ENCODE results near the gene LPCAT1. TPM values are rescaled to one million over a fixed set of nuclear protein-coding genes. Genes with fewer than 3 reads are reported as not detected.

The LPCAT1 gene
- total RNA-seq, 1 donor from 2014 or later = 74.8 TPM

- Mint-ChIP-seq H3K4me1 (peaks cover 9% of the 10 kb centered on the region), H3K36me3 (peaks cover 2% of the 10 kb centered on the region), H3K27ac (no peak overlapping the region), H3K4me3 (no peak overlapping the region), H3K27me3 (ENCODE audit: low read depth) (no peaks in the 10 kb centered on the region), H3K9me3 (no peaks in the 10 kb centered on the region)
- no peak for DNase-seq (ENCODE audit: low spot score in 2 of 2, unreplicated experiment in 2 of 2)
- TF ChIP-seq CTCF (IDR thresholded peaks at IDR 0.05; ENCODE audit: unreplicated experiment) = no peak
Measured at GRCh38 chr5:1499851-1500250, 23.9 kb downstream of the LPCAT1 start.

- no peak overlapping the region for H3K4me3 Mint-ChIP-seq
- no peak for DNase-seq (ENCODE audit: low spot score in 2 of 2, unreplicated experiment in 2 of 2)
- no peak overlapping the region for H3K27ac Mint-ChIP-seq
- H3K27me3 Mint-ChIP-seq (ENCODE audit: low read depth) = no peaks in the 10 kb centered on the region
- H3K36me3 Mint-ChIP-seq = peaks cover 2% of the 10 kb centered on the region
- no peaks in the 10 kb centered on the region for H3K9me3 Mint-ChIP-seq
- H3K4me1 Mint-ChIP-seq = peaks cover 5% of the 10 kb centered on the region
- no peak for TF ChIP-seq CTCF (IDR thresholded peaks at IDR 0.05; ENCODE audit: unreplicated experiment)
Measured at GRCh38 chr5:1498623-1499416, 24.9 kb downstream of the LPCAT1 start.

GRCh38 chr5:1497795-1498622 is 25.8 kb downstream of the LPCAT1 start:
- Mint-ChIP-seq H3K27ac (no peak overlapping the region), H3K27me3 (ENCODE audit: low read depth) (no peaks in the 10 kb centered on the region), H3K36me3 (peaks cover 4% of the 10 kb centered on the region), H3K9me3 (no peaks in the 10 kb centered on the region), H3K4me1 (peaks cover 2% of the 10 kb centered on the region), H3K4me3 (no peak overlapping the region)
- no peak for DNase-seq (ENCODE audit: low spot score in 2 of 2, unreplicated experiment in 2 of 2)
- no peak for TF ChIP-seq CTCF (IDR thresholded peaks at IDR 0.05; ENCODE audit: unreplicated experiment)

- DNase-seq (ENCODE audit: low spot score in 2 of 2, unreplicated experiment in 2 of 2) = no peak
- no peaks in the 10 kb centered on the region for H3K9me3 Mint-ChIP-seq
- TF ChIP-seq CTCF (IDR thresholded peaks at IDR 0.05; ENCODE audit: unreplicated experiment) = no peak
- no peaks in the 10 kb centered on the region for H3K27me3 Mint-ChIP-seq (ENCODE audit: low read depth)
- peaks cover 2% of the 10 kb centered on the region for H3K4me1 Mint-ChIP-seq
- H3K36me3 Mint-ChIP-seq = peaks cover 7% of the 10 kb centered on the region
- no peak overlapping the region for H3K27ac Mint-ChIP-seq
- H3K4me3 Mint-ChIP-seq = no peak overlapping the region
Measured at GRCh38 chr5:1497242-1497777, 26.4 kb downstream of the LPCAT1 start.

GRCh38 chr5:1495525-1495897 is 28.2 kb downstream of the LPCAT1 start:
- Mint-ChIP-seq H3K4me3 (no peak overlapping the region), H3K4me1 (no peaks in the 10 kb centered on the region), H3K27me3 (ENCODE audit: low read depth) (no peaks in the 10 kb centered on the region), H3K27ac (no peak overlapping the region), H3K9me3 (no peaks in the 10 kb centered on the region), H3K36me3 (peaks cover 15% of the 10 kb centered on the region)
- TF ChIP-seq CTCF (IDR thresholded peaks at IDR 0.05; ENCODE audit: unreplicated experiment) = no peak
- DNase-seq (ENCODE audit: low spot score in 2 of 2, unreplicated experiment in 2 of 2) = no peak

All from mesothelial cell of epicardium (in vitro differentiated cells).